NCI-H2081 treated with DMSO at 0.1 percent for 48 hours (cell line): ENCODE measurements around the gene GNAO1.

Experiments used
- DNase-seq: peaks from one replicate; lab custom pipeline; 2025; lab: John Stamatoyannopoulos, UW

Gene GNAO1

GRCh38 chr16:56265746-56266145, 74.5 kb downstream of the GNAO1 start:
- DNase-seq, result no peak

- no peak for DNase-seq
Observed at GRCh38 chr16:56266641-56267607, 75.6 kb downstream of the GNAO1 start.

GRCh38 chr16:56267888-56268287, 76.6 kb downstream of the GNAO1 start:
- no peak for DNase-seq

- DNase-seq, result no peak
Observed at GRCh38 chr16:56268799-56269198, 77.5 kb downstream of the GNAO1 start.

GRCh38 chr16:56269281-56269680, 78.0 kb downstream of the GNAO1 start:
- DNase-seq, result no peak

- DNase-seq, result no peak
Observed at GRCh38 chr16:56269811-56270684, 78.8 kb downstream of the GNAO1 start.

GRCh38 chr16:56270828-56271227, 79.5 kb downstream of the GNAO1 start:
- no peak for DNase-seq

- DNase-seq, result no peak
Observed at GRCh38 chr16:56272583-56272894, 81.2 kb downstream of the GNAO1 start.

GRCh38 chr16:56273615-56274014, 82.3 kb downstream of the GNAO1 start:
- no peak for DNase-seq

- DNase-seq, result no peak
Observed at GRCh38 chr16:56274369-56274768, 83.1 kb downstream of the GNAO1 start.

GRCh38 chr16:56275076-56275475, 83.8 kb downstream of the GNAO1 start:
- DNase-seq, result no peak

GRCh38 chr16:56275801-56276200, 84.5 kb downstream of the GNAO1 start:
- DNase-seq, result no peak

- no peak for DNase-seq
Observed at GRCh38 chr16:56277075-56277474, 85.8 kb downstream of the GNAO1 start.

- DNase-seq, result no peak
Observed at GRCh38 chr16:56278196-56278855, 87.0 kb downstream of the GNAO1 start.

- no peak for DNase-seq
Observed at GRCh38 chr16:56279132-56279531, 87.8 kb downstream of the GNAO1 start.

- no peak for DNase-seq
Observed at GRCh38 chr16:56279914-56280313, 88.6 kb downstream of the GNAO1 start.

GRCh38 chr16:56281249-56281805, 90.0 kb downstream of the GNAO1 start:
- DNase-seq, result no peak

- no peak for DNase-seq
Observed at GRCh38 chr16:56282451-56282850, 91.2 kb downstream of the GNAO1 start.

GRCh38 chr16:56284521-56284920, 93.2 kb downstream of the GNAO1 start:
- no peak for DNase-seq

- DNase-seq, result no peak
Observed at GRCh38 chr16:56286809-56287208, 95.5 kb downstream of the GNAO1 start.

GRCh38 chr16:56288019-56288418, 96.7 kb downstream of the GNAO1 start:
- peak; percentile 52 for DNase-seq

GRCh38 chr16:56289416-56289815, 98.1 kb downstream of the GNAO1 start:
- DNase-seq, result no peak
